ENCODE measurements around the gene GNG12. TPM values are rescaled to one million over a fixed set of nuclear protein-coding genes. Genes with fewer than 3 reads are reported as not detected.

The GNG12 gene
- total RNA-seq, 4 donors from 2014 or later, result 69.1 to 161 (median 97.7) TPM

GRCh38 chr1:67853704-67854103 is 20.4 kb upstream of the GNG12 start:
- no peak for TF ChIP-seq CTCF (IDR thresholded peaks at IDR 0.05; ENCODE audit: low read depth)

- TF ChIP-seq CTCF (IDR thresholded peaks at IDR 0.05; ENCODE audit: low read depth), result no peak
Measured at GRCh38 chr1:67851800-67852199, 18.5 kb upstream of the GNG12 start.

GRCh38 chr1:67850611-67851075 is 17.4 kb upstream of the GNG12 start:
- no peak for TF ChIP-seq CTCF (IDR thresholded peaks at IDR 0.05; ENCODE audit: low read depth)

GRCh38 chr1:67850151-67850551 is 16.9 kb upstream of the GNG12 start:
- TF ChIP-seq CTCF (IDR thresholded peaks at IDR 0.05; ENCODE audit: low read depth), result no peak

- TF ChIP-seq CTCF (IDR thresholded peaks at IDR 0.05; ENCODE audit: low read depth), result no peak
Measured at GRCh38 chr1:67847466-67847865, 14.2 kb upstream of the GNG12 start.

- no peak for TF ChIP-seq CTCF (IDR thresholded peaks at IDR 0.05; ENCODE audit: low read depth)
Measured at GRCh38 chr1:67846538-67846937, 13.3 kb upstream of the GNG12 start.

GRCh38 chr1:67844988-67845387 is 11.7 kb upstream of the GNG12 start:
- TF ChIP-seq CTCF (IDR thresholded peaks at IDR 0.05; ENCODE audit: low read depth), result no peak

Measured in subcutaneous adipose tissue (tissue), 4 donors.